Measurements from ENCODE around the gene DAP.

DNA sequence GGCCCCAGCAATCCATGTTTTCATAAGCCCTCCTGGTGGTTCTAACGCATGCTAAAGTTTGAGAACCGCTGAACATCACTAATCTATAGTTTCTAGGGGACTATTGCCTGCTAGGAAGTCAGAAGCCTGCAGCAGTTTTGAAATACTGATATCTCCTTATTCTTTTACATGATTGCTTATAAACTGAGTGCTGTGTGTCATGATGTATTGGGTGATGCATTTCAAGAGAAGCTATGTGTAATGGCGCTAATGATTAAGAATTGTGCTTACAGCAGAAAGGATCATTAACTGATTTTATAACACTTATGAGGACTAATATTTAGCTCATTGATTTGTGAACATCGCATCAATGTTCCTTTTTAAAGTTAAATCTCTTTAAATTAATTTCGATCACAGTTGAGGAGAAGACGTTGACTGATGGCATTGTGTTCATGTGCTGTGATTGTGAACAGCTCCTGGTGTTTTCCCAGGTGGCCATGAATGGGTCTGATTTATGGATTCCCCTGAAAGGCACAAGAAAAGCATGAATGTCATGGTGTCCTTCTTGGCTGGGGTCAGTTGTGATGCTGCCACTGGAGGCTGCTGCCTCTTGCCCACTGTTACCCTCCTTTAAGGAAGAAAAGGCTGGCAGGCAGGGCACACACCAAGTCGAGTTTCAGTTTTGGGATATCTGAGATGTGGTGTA is 12.0 kb upstream of the DAP start:
- TF ChIP-seq, protein P1, sequence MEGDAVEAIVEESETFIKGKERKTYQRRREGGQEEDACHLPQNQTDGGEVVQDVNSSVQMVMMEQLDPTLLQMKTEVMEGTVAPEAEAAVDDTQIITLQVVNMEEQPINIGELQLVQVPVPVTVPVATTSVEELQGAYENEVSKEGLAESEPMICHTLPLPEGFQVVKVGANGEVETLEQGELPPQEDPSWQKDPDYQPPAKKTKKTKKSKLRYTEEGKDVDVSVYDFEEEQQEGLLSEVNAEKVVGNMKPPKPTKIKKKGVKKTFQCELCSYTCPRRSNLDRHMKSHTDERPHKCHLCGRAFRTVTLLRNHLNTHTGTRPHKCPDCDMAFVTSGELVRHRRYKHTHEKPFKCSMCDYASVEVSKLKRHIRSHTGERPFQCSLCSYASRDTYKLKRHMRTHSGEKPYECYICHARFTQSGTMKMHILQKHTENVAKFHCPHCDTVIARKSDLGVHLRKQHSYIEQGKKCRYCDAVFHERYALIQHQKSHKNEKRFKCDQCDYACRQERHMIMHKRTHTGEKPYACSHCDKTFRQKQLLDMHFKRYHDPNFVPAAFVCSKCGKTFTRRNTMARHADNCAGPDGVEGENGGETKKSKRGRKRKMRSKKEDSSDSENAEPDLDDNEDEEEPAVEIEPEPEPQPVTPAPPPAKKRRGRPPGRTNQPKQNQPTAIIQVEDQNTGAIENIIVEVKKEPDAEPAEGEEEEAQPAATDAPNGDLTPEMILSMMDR (conservative IDR thresholded peaks at IDR 0.05; ENCODE audit: low read depth, low read length): no peak
- TF ChIP-seq MAFK (IDR thresholded peaks at IDR 0.05; ENCODE audit: low read depth, low read length) (no peak), CEBPB (IDR thresholded peaks at IDR 0.05; ENCODE audit: low read depth, low read length) (no peak), POLR2A (IDR thresholded peaks at IDR 0.05; ENCODE audit: low read depth, low read length) (no peak), MAZ (IDR thresholded peaks at IDR 0.05; ENCODE audit: borderline replicate concordance, low read depth, low read length) (no peak), CHD1 (IDR thresholded peaks at IDR 0.05; ENCODE audit: low read depth, low read length) (no peak), RFX5 (IDR thresholded peaks at IDR 0.05; ENCODE audit: low read depth, low read length) (no peak), MXI1 (IDR thresholded peaks at IDR 0.05; ENCODE audit: borderline replicate concordance, low read depth, low read length) (no peak)
- TF ChIP-seq, protein P2, sequence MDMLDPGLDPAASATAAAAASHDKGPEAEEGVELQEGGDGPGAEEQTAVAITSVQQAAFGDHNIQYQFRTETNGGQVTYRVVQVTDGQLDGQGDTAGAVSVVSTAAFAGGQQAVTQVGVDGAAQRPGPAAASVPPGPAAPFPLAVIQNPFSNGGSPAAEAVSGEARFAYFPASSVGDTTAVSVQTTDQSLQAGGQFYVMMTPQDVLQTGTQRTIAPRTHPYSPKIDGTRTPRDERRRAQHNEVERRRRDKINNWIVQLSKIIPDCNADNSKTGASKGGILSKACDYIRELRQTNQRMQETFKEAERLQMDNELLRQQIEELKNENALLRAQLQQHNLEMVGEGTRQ (IDR thresholded peaks at IDR 0.05; ENCODE audit: low read depth, low read length): no peak
